Neuronal stem cell (in vitro differentiated cells): Measurements from ENCODE around the gene NFKBIE.
"Not testable (repeated sequence)": the region's sequence is repeated elsewhere in the genome, so short reads cannot be mapped to it uniquely, and the experiment has no call there.

ENCODE experiments used
- DNase-seq: peaks from one replicate; pipeline ENCODE4 v3.0.0-alpha.2; 2013; ENCODE audit warnings: low spot score
- H2AFZ ChIP-seq: one replicate; pipeline ENCODE4 v1.6.1; 2013; ENCODE audit warnings: mild to moderate bottlenecking, low read length, inconsistent platforms
- H2AK5ac ChIP-seq: 2 replicates; pipeline ENCODE4 v1.6.1; 2013; ENCODE audit warnings: low read depth, mild to moderate bottlenecking, inconsistent platforms, low read length, moderate library complexity, mixed read lengths
- H2BK120ac ChIP-seq: 2 replicates; pipeline ENCODE4 v1.6.1; 2013; ENCODE audit warnings: low read depth, mild to moderate bottlenecking, inconsistent platforms, low read length, moderate library complexity, mixed read lengths
- H2BK12ac ChIP-seq: one replicate; pipeline ENCODE4 v1.6.1; 2013; ENCODE audit warnings: low read length, inconsistent platforms
- H2BK15ac ChIP-seq: 2 replicates; pipeline ENCODE4 v1.6.1; 2013; ENCODE audit warnings: mild to moderate bottlenecking, low read length, inconsistent platforms, mixed read lengths
- H2BK5ac ChIP-seq: one replicate; pipeline ENCODE4 v1.6.1; 2013; ENCODE audit warnings: inconsistent platforms, mild to moderate bottlenecking, low read length, moderate library complexity
- H3K14ac ChIP-seq: one replicate; pipeline ENCODE4 v1.6.1; 2013; ENCODE audit warnings: low read length, inconsistent platforms
- H3K18ac ChIP-seq: 2 replicates; pipeline ENCODE4 v1.6.1; 2013; ENCODE audit warnings: low read length, inconsistent platforms
- H3K23ac ChIP-seq: 2 replicates; pipeline ENCODE4 v1.6.1; 2013; ENCODE audit warnings: low read depth, mild to moderate bottlenecking, mixed read lengths, low read length, inconsistent platforms; ENCODE audit not compliant: poor library complexity
- H3K27ac ChIP-seq: replicated peaks from 3 replicates; pipeline ENCODE4 v1.5.1; 2013; ENCODE audit warnings: low read length, inconsistent platforms
- H3K27me3 ChIP-seq, 3 experiments: 2 replicates each; pipeline ENCODE4 v1.6.1; 2013; ENCODE audit warnings: low read length in 3 of 3, mild to moderate bottlenecking in 2 of 3, inconsistent platforms in 1 of 3, low read depth in 1 of 3, mixed read lengths in 1 of 3, moderate library complexity in 1 of 3; ENCODE audit not compliant: control insufficient read depth in 3 of 3, insufficient read depth in 3 of 3
- H3K36me3 ChIP-seq, 2 donors: replicated peaks in 1 of 2; 2 replicates each; pipeline ENCODE4 v1.6.1; 2013; ENCODE audit warnings: low read length in 2 of 2; ENCODE audit not compliant: control insufficient read depth in 2 of 2, insufficient read depth in 2 of 2
- H3K4ac ChIP-seq: 2 replicates; pipeline ENCODE4 v1.6.1; 2013; ENCODE audit warnings: inconsistent platforms, mild to moderate bottlenecking, low read length, moderate library complexity
- H3K4me1 ChIP-seq, 2 donors: 1 replicate in 1 of 2; 2 replicates in 1 of 2; pipeline ENCODE4 v1.6.1; 2013; ENCODE audit warnings: low read length in 2 of 2, low read depth in 1 of 2; ENCODE audit not compliant: control insufficient read depth in 2 of 2, insufficient read depth in 1 of 2
- H3K4me2 ChIP-seq: one replicate; pipeline ENCODE4 v1.6.1; 2013; ENCODE audit warnings: mild to moderate bottlenecking, low read length, inconsistent platforms; ENCODE audit not compliant: insufficient read depth, poor library complexity, severe bottlenecking
- H3K4me3 ChIP-seq, 2 donors: 2 replicates each; pipeline ENCODE4 v1.5.1; 2013; ENCODE audit warnings: low read length in 2 of 2, mild to moderate bottlenecking in 2 of 2, inconsistent platforms in 1 of 2, moderate library complexity in 1 of 2
- H3K79me1 ChIP-seq: one replicate; pipeline ENCODE4 v1.6.1; 2013; ENCODE audit warnings: low read depth, mild to moderate bottlenecking, inconsistent platforms, low read length, moderate library complexity
- H3K9ac ChIP-seq: one replicate; pipeline ENCODE4 v1.6.1; 2013; ENCODE audit warnings: mild to moderate bottlenecking, low read depth, low read length, inconsistent platforms; ENCODE audit not compliant: poor library complexity
- H3K9me3 ChIP-seq, 2 donors: replicated peaks in 1 of 2; 2 replicates each; pipeline versions ENCODE3 to v1.6.1; 2013; ENCODE audit warnings: low read length in 2 of 2, mild to moderate bottlenecking in 2 of 2, inconsistent platforms in 1 of 2, low read depth in 1 of 2, mixed read lengths in 1 of 2, moderate library complexity in 1 of 2; ENCODE audit not compliant: control insufficient read depth in 2 of 2, insufficient read depth in 1 of 2
- H4K8ac ChIP-seq: one replicate; pipeline ENCODE4 v1.6.1; 2013; ENCODE audit warnings: low read depth, mild to moderate bottlenecking, inconsistent platforms, low read length, moderate library complexity
- H4K91ac ChIP-seq: one replicate; pipeline ENCODE4 v1.6.1; 2013; ENCODE audit warnings: low read length, low read depth, mild to moderate bottlenecking, inconsistent platforms; ENCODE audit not compliant: poor library complexity
- WGBS, 2 donors: extraction: QIAGEN DNeasy Blood & Tissue Kit; methylation state at CpG; one replicate each; pipeline ENCODE4 v1.1.7; 2013; ENCODE audit warnings: missing lambda C conversion rate in 2 of 2, mixed read lengths in 1 of 2; ENCODE audit not compliant: insufficient read length in 2 of 2, insufficient replicate concordance in 1 of 2; ENCODE audit errors: extremely low coverage in 2 of 2; 5-methylcytosine and 5-hydroxymethylcytosine counted together

Gene NFKBIE

GRCh38 chr6:44231426-44231825 is 33.9 kb downstream of the NFKBIE start:
- DNase-seq, H4K91ac ChIP-seq, H3K14ac ChIP-seq, H2BK120ac ChIP-seq, H2BK12ac ChIP-seq, H3K9ac ChIP-seq, H3K4me2 ChIP-seq, H2BK15ac ChIP-seq, H3K4ac ChIP-seq, H3K79me1 ChIP-seq, H3K9me3 ChIP-seq, H3K27me3 ChIP-seq, H3K4me3 ChIP-seq, H2AK5ac ChIP-seq, H4K8ac ChIP-seq, H2BK5ac ChIP-seq, H3K18ac ChIP-seq, H3K23ac ChIP-seq, H3K27ac ChIP-seq, H2AFZ ChIP-seq: not testable (repeated sequence)
- H3K4me1 ChIP-seq = peaks cover 13 to 16% of the 10 kb centered on the region in 2 donors
- WGBS, 2 donors = no CpG with 5 or more reads among the region's 9 CpGs
- peaks cover 19 to 76% of the 10 kb centered on the region in 2 donors for H3K36me3 ChIP-seq

- H3K36me3 ChIP-seq = peaks cover 19 to 68% of the 10 kb centered on the region in 2 donors
- H2BK5ac ChIP-seq = no peak overlapping the region
- no peak overlapping the region for H3K4me3 ChIP-seq
- DNase-seq = no peak
- no peak overlapping the region for H2BK120ac ChIP-seq
- peaks cover 23 to 26% of the 10 kb centered on the region in 2 donors for H3K4me1 ChIP-seq
- no peak overlapping the region for H4K8ac ChIP-seq
- H2AK5ac ChIP-seq = no peak overlapping the region
- no peak overlapping the region for H3K18ac ChIP-seq
- H3K23ac ChIP-seq = no peak overlapping the region
- H2BK12ac ChIP-seq = no peak overlapping the region
- H3K79me1 ChIP-seq = peaks cover 4% of the 10 kb centered on the region
- H4K91ac ChIP-seq = no peak overlapping the region
- H3K9me3 ChIP-seq = no peaks in the 10 kb centered on the region
- WGBS, 2 donors = no CpG with 5 or more reads among the region's 10 CpGs
- H2AFZ ChIP-seq = no peak overlapping the region
- no peak overlapping the region for H3K27ac ChIP-seq
- no peak overlapping the region for H3K4ac ChIP-seq
- H3K14ac ChIP-seq = no peak overlapping the region
- H3K27me3 ChIP-seq = peaks cover 0 to 2% (median 0%) of the 10 kb centered on the region in 3 experiments
- H3K9ac ChIP-seq = no peak overlapping the region
- H3K4me2 ChIP-seq = no peak overlapping the region
- no peak overlapping the region for H2BK15ac ChIP-seq
These were observed 35.2 kb downstream of the NFKBIE start for GRCh38 chr6:44230034-44230675.

- Histone ChIP-seq H3K14ac (no peak overlapping the region), H2BK15ac (no peak overlapping the region), H3K27ac (no peak overlapping the region), H3K4me1 (peaks cover 27% of the 10 kb centered on the region in 2 donors), H4K8ac (no peak overlapping the region), H3K4me2 (no peak overlapping the region), H3K9ac (no peak overlapping the region), H3K9me3 (no peaks in the 10 kb centered on the region), H2AFZ (no peak overlapping the region), H3K79me1 (peaks cover 7% of the 10 kb centered on the region), H2BK12ac (no peak overlapping the region), H4K91ac (no peak overlapping the region), H2AK5ac (no peak overlapping the region), H2BK5ac (no peak overlapping the region), H3K23ac (no peak overlapping the region), H3K4ac (no peak overlapping the region), H3K4me3 (no peak overlapping the region), H3K27me3 (peaks cover 0 to 2% (median 0%) of the 10 kb centered on the region in 3 experiments), H3K18ac (no peak overlapping the region), H2BK120ac (no peak overlapping the region), H3K36me3 (peaks cover 19 to 65% of the 10 kb centered on the region in 2 donors)
- DNase-seq = no peak
- no CpG with 5 or more reads among the region's 11 CpGs for WGBS, 2 donors
These were observed 35.8 kb downstream of the NFKBIE start for GRCh38 chr6:44229376-44230033.

- no peaks in the 10 kb centered on the region for H3K9me3 ChIP-seq
- WGBS, 2 donors = no CpG with 5 or more reads among the region's 5 CpGs
- H3K18ac ChIP-seq = no peak overlapping the region
- no peak overlapping the region for H3K4me3 ChIP-seq
- no peak overlapping the region for H3K4me2 ChIP-seq
- DNase-seq = no peak
- no peak overlapping the region for H2BK120ac ChIP-seq
- peaks cover 9% of the 10 kb centered on the region for H3K79me1 ChIP-seq
- peaks cover 0 to 2% (median 0%) of the 10 kb centered on the region in 3 experiments for H3K27me3 ChIP-seq
- no peak overlapping the region for H2AFZ ChIP-seq
- H4K91ac ChIP-seq = no peak overlapping the region
- H2AK5ac ChIP-seq = no peak overlapping the region
- H3K23ac ChIP-seq = no peak overlapping the region
- H3K9ac ChIP-seq = no peak overlapping the region
- H3K27ac ChIP-seq = no peak overlapping the region
- H2BK5ac ChIP-seq = no peak overlapping the region
- no peak overlapping the region for H3K14ac ChIP-seq
- H2BK12ac ChIP-seq = no peak overlapping the region
- H2BK15ac ChIP-seq = no peak overlapping the region
- no peak overlapping the region for H4K8ac ChIP-seq
- peaks cover 30% of the 10 kb centered on the region in 2 donors for H3K4me1 ChIP-seq
- peaks cover 19 to 59% of the 10 kb centered on the region in 2 donors for H3K36me3 ChIP-seq
- no peak overlapping the region for H3K4ac ChIP-seq
These were observed 36.5 kb downstream of the NFKBIE start for GRCh38 chr6:44228836-44229235.
